HUDEP-2 (cell line): ENCODE data around the gene SSTR4.
"Not testable (repeated sequence)": the region's sequence is repeated elsewhere in the genome, so short reads cannot be mapped to it uniquely, and the experiment has no call there.

Experiments used
- DNase-seq, 76 experiments: peaks; one replicate each; lab custom pipeline; 2025; ENCODE audit not compliant: unreplicated experiment in 76 of 76; lab: John Stamatoyannopoulos, UW

The SSTR4 gene

GRCh38 chr20:23034721-23035671 is at the start of gene SSTR4:
TSS of gene SSTR4 (plus strand) at chr20:23035312. CDS start at chr20:23035484, 172 bp downstream.
- no peak for DNase-seq

GRCh38 chr20:22986601-22987000 is 48.5 kb upstream of the SSTR4 start:
- no peak for DNase-seq

GRCh38 chr20:22991424-22991823 is 43.7 kb upstream of the SSTR4 start:
- not testable (repeated sequence) for DNase-seq

- no peak for DNase-seq
Observed at GRCh38 chr20:22993823-22994222, 41.3 kb upstream of the SSTR4 start.

- DNase-seq, result no peak
Observed at GRCh38 chr20:22995923-22996322, 39.2 kb upstream of the SSTR4 start.

GRCh38 chr20:22998476-22998875 is 36.6 kb upstream of the SSTR4 start:
- DNase-seq, result no peak

GRCh38 chr20:22999756-23000155 is 35.4 kb upstream of the SSTR4 start:
- no peak for DNase-seq

GRCh38 chr20:23000232-23000947 is 34.7 kb upstream of the SSTR4 start:
- no peak for DNase-seq

GRCh38 chr20:23002276-23002675 is 32.8 kb upstream of the SSTR4 start:
- DNase-seq, result no peak

- no peak for DNase-seq
Observed at GRCh38 chr20:23003077-23003635, 32.0 kb upstream of the SSTR4 start.

GRCh38 chr20:23003881-23004460 is 31.1 kb upstream of the SSTR4 start:
- DNase-seq, result no peak

GRCh38 chr20:23005776-23006175 is 29.3 kb upstream of the SSTR4 start:
- no peak for DNase-seq

GRCh38 chr20:23007462-23007861 is 27.6 kb upstream of the SSTR4 start:
- DNase-seq, result no peak

GRCh38 chr20:23007886-23008655 is 27.0 kb upstream of the SSTR4 start:
- no peak for DNase-seq

GRCh38 chr20:23008667-23009066 is 26.4 kb upstream of the SSTR4 start:
- no peak for DNase-seq

- DNase-seq, result no peak
Observed at GRCh38 chr20:23009636-23010035, 25.5 kb upstream of the SSTR4 start.

GRCh38 chr20:23010096-23010495 is 25.0 kb upstream of the SSTR4 start:
- DNase-seq, result no peak

GRCh38 chr20:23011008-23011721 is 23.9 kb upstream of the SSTR4 start:
- DNase-seq, result no peak

GRCh38 chr20:23013429-23013828 is 21.7 kb upstream of the SSTR4 start:
- no peak for DNase-seq

GRCh38 chr20:23017516-23017915 is 17.6 kb upstream of the SSTR4 start:
- no peak for DNase-seq
